GM18907 (cell line): ENCODE measurements around the gene MRPL33.

Source experiments
- ATAC-seq: cut with Tn5 transposase; IDR thresholded peaks from one replicate; pipeline ENCODE4 v1.9.1; 2021; ENCODE audit warnings: mild to moderate bottlenecking, moderate library complexity; ENCODE audit not compliant: unreplicated experiment

The MRPL33 gene

GRCh38 chr2:27771548-27772335, at the start of gene MRPL33:
MRPL33 (plus strand) TSS chr2:27771719; CDS start chr2:27771778, 59 bp downstream.
- peak; percentile 97 for ATAC-seq

DNA sequence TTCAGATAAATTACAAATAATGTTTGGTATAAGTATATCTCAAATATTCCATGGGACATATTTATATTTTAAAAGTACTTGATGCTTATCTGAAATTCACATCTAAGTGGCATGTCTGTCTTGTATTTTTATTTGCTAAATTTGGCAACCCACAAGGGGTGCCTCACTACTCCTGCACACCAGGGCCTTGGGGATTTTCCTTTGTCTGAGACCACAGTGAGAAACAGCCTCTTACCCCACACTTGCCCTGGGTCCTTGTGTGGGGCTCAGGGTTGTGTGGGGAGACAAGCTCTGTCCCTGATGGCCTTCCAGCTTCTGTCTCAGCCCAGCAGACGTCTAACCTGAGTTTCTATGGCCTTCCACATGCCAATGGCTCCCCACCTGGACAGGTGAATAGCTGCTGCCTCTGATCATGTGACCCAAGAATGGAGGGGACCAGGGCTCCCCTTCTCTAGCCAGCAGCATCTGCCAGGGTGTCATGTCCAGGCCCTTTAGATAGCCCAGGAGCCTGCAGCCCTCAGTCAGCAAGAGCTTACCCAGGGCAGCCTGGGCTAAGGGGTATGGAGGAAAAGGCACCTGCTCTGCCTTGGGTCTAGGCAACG, 49.5 kb upstream of the MRPL33 start:
- ATAC-seq = no peak

- no peak for ATAC-seq
Measured at GRCh38 chr2:27723372-27724144, 48.0 kb upstream of the MRPL33 start.

GRCh38 chr2:27724191-27724590, 47.3 kb upstream of the MRPL33 start:
- ATAC-seq = no peak

- no peak for ATAC-seq
Measured at GRCh38 chr2:27724905-27725701, 46.4 kb upstream of the MRPL33 start.

DNA sequence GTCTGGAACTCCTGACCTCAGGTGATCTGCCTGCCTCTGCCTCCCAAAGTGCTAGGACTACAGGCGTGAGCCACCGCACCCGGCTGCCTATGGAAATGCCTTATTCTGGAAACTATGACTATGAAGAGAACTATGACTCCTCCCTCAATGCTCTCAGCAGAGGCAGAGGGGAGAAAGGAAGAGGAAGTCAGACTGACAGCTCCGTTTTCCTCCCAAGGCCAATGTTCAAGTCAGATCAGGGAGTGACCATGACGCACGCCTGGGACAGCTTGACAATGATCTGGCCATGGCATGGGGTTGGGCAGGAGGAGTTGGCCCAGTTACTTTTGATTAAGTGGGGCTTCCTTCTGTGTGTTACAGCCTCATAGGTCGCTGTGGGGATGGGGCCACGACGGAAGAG, 44.3 kb upstream of the MRPL33 start:
- no peak for ATAC-seq

DNA sequence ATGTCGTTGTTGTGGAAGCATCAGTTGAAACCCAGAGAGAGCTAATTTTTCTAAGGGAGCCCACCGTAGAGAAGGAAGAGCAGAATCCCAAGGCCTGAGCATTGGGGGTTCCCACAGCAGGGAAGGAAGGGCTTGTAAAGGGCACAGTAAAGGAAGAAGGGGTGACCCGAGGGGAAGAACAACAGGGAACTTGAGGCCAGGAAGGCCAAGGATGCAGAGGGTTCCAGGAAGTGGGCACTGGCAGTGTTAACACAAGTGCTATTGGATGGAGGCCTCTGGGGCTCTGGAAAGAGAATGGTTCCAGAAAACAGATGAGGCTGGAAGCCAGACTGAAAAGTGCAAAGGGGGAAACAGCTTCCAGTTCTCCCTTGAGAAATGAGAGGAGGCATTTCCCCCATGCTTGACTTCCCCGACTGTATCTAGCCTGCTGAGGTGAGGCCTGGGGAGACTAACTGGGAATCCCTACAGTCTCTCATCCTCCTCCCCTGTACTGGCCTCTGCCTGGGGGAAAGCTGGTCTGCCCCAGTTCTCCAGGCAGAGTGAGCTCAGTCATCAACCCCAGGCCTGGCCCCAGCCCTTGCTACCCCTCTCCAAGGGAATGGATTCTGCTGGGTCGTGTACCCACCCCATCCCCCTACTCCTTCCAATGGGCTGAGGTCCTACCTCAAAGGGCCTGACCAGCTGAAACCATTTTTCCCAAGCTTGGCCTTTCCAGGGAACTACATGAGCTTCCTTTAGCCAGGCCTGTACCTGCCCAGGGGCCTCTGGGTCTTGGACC, 43.2 kb upstream of the MRPL33 start:
- no peak for ATAC-seq

DNA sequence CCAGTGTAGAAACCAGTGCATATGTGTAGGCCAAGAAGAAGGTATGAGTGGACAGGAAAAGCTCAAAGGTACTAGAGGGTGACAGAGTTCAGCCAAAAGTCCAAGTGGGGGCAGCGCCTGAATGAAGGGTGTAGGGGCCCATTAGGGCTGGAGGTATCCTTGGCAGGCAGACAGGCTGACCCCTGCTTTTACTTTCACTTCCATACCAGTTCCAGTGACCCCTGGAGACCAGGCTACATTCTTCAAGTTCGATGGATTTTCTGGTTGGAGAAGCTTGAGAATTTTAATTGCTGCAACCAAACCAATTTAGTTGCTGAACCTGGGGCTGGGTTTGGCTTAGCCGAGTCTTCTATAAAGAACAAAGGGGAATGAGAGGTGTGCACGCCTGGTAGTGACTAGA, 42.3 kb upstream of the MRPL33 start:
- ATAC-seq = no peak

DNA sequence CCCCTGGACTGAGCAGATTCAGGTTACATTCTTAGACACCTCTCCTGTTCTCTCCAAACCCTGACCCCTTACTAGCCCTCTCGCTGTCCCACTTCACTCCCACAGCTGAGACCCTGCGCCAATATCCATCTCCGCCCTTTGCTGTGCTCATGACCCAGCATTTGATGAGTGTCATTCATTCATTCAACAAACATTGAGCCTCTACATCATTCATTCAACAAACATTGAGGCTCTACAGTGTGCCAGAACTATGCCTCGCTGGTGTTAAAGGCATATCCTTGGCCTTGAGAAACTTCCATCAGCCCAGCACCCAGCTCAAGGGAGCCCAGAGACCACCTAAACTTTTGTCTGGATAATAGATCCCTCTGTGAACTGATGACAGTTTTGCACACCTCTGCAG, 41.9 kb upstream of the MRPL33 start:
- no peak for ATAC-seq

- no peak for ATAC-seq
Measured at GRCh38 chr2:27730261-27730662, 41.3 kb upstream of the MRPL33 start.

GRCh38 chr2:27730980-27731691, 40.4 kb upstream of the MRPL33 start:
- ATAC-seq = no peak

GRCh38 chr2:27734305-27734704, 37.2 kb upstream of the MRPL33 start:
- ATAC-seq = no peak

DNA sequence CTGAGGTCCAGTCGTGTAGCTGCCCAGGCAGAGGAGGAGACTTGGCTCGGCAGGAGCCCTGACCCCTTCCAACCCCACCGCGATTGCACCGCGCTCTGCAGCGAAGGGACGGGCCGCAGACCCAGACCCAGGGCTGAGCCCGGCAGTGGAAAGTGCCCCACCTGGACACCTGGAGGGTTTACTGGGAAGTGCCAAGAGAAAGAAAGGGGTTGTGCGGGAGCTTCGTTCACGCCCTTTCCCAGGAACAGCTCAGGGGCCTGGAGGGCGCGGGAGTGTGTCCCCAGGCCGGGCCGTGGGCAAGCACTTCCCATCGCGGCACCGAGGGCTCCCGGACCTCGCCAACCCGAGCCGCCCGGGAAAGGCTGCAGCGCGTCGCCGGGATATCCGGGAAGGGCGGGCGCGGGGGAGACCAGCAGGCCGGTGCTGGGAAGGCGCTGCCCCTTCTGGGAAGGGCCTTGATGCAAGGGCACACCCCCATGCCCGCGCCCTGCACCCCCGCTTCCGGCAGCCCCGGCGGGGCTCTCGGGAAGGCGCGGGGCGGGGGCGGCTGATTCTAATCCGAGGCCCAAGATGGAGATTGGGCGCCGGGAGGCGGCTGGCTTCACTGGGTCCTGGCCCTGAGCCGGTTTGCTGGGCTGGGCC, 36.1 kb upstream of the MRPL33 start:
- no peak for ATAC-seq

DNA sequence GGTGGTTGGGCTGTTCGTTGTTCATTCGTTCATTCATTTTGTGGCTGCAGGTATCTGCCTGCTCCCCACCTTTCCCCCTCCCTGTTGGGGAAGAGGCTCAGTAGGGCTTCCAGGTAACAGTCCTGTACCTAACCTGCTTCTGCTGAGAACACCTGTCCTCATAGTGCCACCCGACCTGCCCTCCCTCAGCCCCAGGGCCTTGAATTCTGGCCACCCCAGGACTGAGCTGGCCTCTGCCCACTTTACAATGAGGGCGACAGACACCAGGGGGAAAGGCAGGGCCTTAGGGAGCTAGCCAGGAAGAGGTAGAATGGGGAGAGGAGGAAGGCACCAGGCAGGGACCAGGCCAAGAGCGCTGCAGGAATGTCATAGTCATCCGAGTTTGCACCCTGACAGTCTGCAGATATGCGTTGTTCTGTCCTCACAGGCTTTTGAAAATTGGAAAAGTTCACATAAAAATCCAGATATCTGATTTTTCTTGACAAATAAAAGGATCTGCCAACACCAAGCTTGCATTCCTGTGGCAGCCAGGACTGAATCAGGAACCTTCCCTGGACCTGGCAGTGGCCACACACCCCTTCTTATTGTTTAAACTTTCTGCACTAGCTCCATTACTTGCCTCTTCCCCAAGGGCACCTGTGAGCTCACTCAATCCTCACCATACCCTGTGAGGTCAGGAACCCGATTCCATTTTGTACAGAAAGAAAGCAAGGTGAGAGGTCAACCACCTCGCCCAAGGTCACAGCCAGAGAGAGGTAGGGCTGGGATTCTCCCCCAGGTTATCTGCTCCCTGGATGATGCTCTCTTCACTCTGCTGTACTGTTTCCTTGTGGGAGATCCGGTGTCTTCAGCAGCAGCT, 35.3 kb upstream of the MRPL33 start:
- no peak for ATAC-seq

- no peak for ATAC-seq
Measured at GRCh38 chr2:27736890-27737204, 34.7 kb upstream of the MRPL33 start.

GRCh38 chr2:27737676-27738348, 33.7 kb upstream of the MRPL33 start:
- ATAC-seq = no peak

DNA sequence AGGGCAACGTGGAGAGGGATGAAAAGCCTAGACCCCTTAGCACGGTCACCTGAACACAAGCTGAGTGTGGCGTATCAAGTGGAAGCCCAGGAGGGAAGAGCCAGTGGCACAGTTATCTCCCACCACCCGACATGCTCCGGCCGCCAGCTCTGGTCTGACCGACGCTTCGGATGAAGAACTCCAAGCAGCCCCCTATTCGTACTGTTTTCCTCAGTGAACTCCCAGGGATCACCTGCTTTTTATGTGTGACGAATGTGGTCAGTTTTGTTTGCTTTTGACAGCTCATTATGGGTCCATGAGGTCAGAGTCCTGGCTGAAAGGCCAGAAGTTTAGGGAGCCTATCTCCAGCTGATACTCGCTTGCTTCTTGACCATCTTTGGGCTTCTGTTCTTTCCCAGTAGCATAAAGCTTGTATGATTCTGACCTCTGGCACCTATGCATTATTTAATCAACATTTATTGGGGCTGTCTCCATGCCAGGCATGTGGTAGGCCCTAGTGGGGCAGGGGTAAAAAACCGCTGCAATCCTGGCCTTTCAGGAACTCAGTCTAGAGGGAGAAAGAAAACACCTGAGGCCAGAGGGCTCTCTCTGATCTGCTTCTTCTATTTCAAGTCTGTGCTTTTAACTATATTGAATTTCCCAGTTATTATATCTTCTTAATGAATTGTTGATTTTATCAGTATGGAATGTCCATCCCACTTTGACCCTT, 33.0 kb upstream of the MRPL33 start:
- ATAC-seq = no peak
